Heart left ventricle (tissue), 13 donors: ENCODE measurements around the gene ESPN.

Experiments
- CTCF ChIP-seq, 12 donors: fragments of 200-600 bp; sonication (generic) in 4 of 12; IDR thresholded peaks; one replicate each; pipeline versions ENCODE4 v1.5.0 to v1.8.0; 2018 to 2022; ENCODE audit warnings: antibody characterized with exemption in 12 of 12, mild to moderate bottlenecking in 5 of 12
- POLR2A ChIP-seq, 2 donors: fragments of 450-650 bp; IDR thresholded peaks; one replicate each; pipeline ENCODE4 v1.6.1; 2017; ENCODE audit warnings: antibody characterized with exemption in 2 of 2, mild to moderate bottlenecking in 2 of 2, moderate library complexity in 2 of 2
- donor health status: ischemic (EF 13 %, LVEDD 7.1; RV severe dilation, severe dysfunction).
- donor health status: DM: no; HTN: yes; CAD: no.
- donor health status: DM: no; HTN: no; CAD: no.
- donor health status: ischemic (EF 25% LVEDD 6.9; RV normal size, moderate dysfunction).
- donor health status: ischemic (EF 25% LVEDD 5.7; RV mildly dilated, moderate dysfunction).
- donor health status: ischemic (EF 35%, LVEDD 5.7; RV mildly dilated, moderate dysfunction).
- donor health status: nonischemic (EF 11% LVEDD 7.7; RV severe dilation, severe dysfunction).
- donor health status: DM: yes; HTN: yes; CAD: no.
- donor health status: PGD.
- donor health status: ischemic (EF 29% LVEDD 5.4; RV normal size, mild dysfunction).
- donor health status: nonischemic (EF 23%, LVEDD 6.1; RV moderate dilation, normal function).

GRCh38 chr1:6497215-6497866 is 72.8 kb downstream of the ESPN start:
- TF ChIP-seq CTCF (IDR thresholded peaks at IDR 0.05): no peak
- peak in 1 of 2 donors; percentile 19 for TF ChIP-seq POLR2A (IDR thresholded peaks at IDR 0.05)
